NCI-H1417 (cell line): Measurements from ENCODE around the gene MAMDC4.
"Not testable (repeated sequence)": the region's sequence is repeated elsewhere in the genome, so short reads cannot be mapped to it uniquely, and the experiment has no call there.

Experiments used
- DNase-seq, 3 experiments: peaks; one replicate each; lab custom pipeline; 2025; lab: John Stamatoyannopoulos, UW

Gene MAMDC4

GRCh38 chr9:136851941-136852663 lies at the start of gene MAMDC4:
MAMDC4 (plus strand) TSS chr9:136852346; CDS start chr9:136852417, 71 bp downstream.
- no peak for DNase-seq

DNA sequence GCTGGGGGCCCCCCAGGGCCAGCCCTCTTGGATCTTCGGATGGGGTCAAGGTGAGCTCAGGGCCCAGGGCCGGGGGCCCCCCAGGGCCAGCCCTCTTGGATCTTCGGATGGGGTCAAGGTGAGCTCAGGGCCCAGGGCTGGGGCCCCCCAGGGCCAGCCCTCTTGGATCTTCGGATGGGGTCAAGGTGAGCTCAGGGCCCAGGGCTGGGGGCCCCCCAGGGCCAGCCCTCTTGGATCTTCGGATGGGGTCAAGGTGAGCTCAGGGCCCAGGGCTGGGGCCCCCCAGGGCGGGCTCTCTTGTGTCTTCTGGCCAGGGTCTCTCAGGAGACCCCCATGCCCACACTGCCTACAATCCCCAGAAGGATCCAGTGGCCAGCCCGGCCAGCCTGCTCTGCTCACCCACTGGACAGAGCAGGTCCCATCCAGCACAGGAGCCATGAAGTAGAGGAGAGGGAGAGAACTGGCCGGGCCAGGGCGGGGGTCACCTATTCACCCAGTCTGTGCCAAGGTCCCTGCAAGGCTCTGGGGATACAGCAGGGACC lies 49.1 kb upstream of the MAMDC4 start:
- DNase-seq, result not testable (repeated sequence)

- DNase-seq, result no peak
These were observed 48.3 kb upstream of the MAMDC4 start for GRCh38 chr9:136803551-136804508.

GRCh38 chr9:136804509-136805206 lies 47.5 kb upstream of the MAMDC4 start:
- DNase-seq, result no peak

DNA sequence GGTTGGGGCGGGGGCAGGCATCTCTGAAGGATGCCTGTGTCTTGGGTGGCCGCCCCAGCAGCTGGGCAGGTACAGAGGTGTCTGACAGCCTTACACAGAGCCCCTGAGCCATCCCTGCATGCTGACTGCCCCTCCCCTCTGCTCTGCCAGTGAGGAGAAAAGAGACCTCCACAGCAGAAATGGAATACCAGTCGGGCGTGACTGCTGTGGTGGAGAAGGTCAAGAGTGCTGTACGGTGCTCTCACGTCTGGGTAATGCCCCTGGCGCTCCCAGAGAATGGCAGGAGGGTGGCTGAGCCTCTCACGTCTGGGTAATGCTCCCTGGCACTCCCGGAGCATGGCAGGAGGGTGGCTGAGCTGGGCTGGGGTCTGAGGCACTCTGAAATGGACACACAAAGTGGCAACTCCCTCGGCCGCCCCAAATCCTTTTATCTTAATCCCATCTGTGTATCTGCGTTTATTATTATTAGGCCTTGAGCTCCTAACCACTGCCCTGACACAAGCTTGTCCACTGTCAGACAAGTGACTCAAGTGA lies 46.9 kb upstream of the MAMDC4 start:
- peak in 1 of 3 experiments; percentile 15 for DNase-seq

- DNase-seq, result no peak
These were observed 46.1 kb upstream of the MAMDC4 start for GRCh38 chr9:136806067-136806466.

DNA sequence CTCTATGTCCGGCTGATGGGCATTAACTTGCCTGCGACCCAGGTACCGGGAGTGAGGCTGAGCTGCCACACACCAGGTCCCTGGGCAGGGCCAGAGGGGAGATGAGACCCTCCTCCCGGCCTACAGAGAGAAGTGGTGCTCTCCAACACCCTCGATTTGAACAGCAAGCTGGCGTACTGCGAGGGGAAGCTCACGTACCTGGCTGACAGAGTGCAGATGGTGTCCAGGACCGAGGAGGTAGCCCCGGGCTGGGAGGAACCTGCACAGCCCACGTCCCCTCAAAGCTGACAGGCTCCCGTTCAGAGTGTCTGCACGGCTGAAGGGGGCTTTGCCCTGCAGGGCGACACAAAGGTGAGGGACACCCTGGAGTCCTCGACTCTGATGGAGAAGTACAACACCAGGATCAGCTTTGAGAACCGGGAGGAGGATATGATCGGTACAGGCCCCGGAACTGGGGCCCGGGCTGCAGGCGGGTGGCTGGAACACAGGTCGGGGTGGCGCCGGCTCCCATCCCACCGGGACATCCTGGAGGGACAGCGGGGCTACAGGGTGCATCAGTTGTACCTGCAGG lies 45.4 kb upstream of the MAMDC4 start:
- DNase-seq, result no peak

DNA sequence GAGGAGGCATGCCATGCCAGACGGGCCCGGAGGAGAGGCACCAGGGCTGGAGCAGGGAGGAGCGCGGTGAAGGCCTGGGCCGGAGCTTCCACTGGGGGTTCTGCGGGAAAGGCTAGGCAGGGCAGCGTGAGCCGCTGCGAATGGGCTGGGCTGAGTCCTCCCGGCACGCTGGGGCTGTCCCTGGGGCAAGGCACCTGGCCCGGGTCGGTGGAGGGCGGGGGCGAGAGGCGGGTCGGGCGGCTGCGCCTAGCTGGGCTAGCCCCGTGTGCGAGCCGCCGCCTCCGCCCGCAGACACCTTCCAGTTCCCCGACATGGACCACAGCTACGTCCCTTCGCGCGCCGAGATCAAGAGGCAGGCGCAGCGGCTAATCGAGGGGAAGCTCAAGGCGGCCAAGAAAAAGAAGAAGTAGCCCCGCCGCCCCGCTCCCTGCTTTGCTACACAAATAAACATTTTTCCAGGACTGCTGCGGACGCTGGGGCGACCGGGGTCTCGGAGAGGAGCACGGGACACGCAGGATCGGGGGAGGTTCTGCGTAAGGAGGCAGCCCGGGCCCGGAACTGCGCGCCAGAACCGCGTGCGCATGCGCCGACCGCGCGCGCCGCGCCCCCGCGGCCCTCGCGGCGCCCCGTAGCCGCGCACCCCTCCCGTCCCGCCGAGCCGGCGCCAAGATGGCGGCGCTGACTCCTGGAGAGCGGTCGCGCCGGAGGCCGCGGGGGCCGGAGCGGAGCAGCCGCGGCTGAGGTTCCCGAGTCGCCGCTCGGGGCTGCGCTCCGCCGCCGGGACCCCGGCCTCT lies 44.7 kb upstream of the MAMDC4 start, which contains the start of gene RABL6:
Gene RABL6, plus strand, starts transcription at position 668 of the 794 bp plus-strand sequence. CDS start 249 bp downstream, outside the sequence.
- peak; percentile 81 to 94 (median 93) for DNase-seq

- DNase-seq, result peak; percentile 10 to 65 (median 59)
These were observed 43.9 kb upstream of the MAMDC4 start for GRCh38 chr9:136808075-136808805.

DNA sequence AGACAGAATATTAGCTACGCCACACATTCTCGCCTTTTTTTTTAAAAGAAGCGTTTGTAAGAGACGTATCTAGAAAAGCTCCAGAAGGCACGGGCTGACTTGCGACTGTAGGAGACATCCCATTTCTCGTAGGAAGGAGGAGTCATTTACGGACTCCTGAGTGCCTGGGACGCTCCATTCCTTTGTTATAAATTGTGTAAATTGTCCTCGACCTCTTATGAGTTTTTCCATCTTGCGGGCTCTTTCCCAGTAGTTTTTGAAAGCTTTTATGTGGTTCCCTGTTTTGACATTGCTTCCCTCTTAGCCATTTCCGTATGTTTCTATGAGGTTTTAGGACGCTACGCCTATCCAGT lies 43.4 kb upstream of the MAMDC4 start:
- DNase-seq, result no peak

GRCh38 chr9:136814725-136815421 lies 37.3 kb upstream of the MAMDC4 start:
- no peak for DNase-seq

GRCh38 chr9:136815422-136815782 lies 36.7 kb upstream of the MAMDC4 start:
- no peak for DNase-seq

- DNase-seq, result no peak
These were observed 30.9 kb upstream of the MAMDC4 start for GRCh38 chr9:136820971-136821825.

- no peak for DNase-seq
These were observed 30.2 kb upstream of the MAMDC4 start for GRCh38 chr9:136821826-136822544.

- DNase-seq, result peak in 2 of 3 experiments; percentile 85 to 93
These were observed 28.8 kb upstream of the MAMDC4 start for GRCh38 chr9:136823136-136824046.

- no peak for DNase-seq
These were observed 27.5 kb upstream of the MAMDC4 start for GRCh38 chr9:136824496-136825225.
